CD4-positive, alpha-beta T cell treated with Interleukin-6 for 4 hours (primary cell): ENCODE results near the gene COMMD10.
"Not testable (repeated sequence)": the region's sequence is repeated elsewhere in the genome, so short reads cannot be mapped to it uniquely, and the experiment has no call there.

Source experiments
- DNase-seq: peaks from one replicate; pipeline ENCODE4 v3.0.0-alpha.2; 2020; ENCODE audit warnings: mixed read lengths

Gene COMMD10

DNA sequence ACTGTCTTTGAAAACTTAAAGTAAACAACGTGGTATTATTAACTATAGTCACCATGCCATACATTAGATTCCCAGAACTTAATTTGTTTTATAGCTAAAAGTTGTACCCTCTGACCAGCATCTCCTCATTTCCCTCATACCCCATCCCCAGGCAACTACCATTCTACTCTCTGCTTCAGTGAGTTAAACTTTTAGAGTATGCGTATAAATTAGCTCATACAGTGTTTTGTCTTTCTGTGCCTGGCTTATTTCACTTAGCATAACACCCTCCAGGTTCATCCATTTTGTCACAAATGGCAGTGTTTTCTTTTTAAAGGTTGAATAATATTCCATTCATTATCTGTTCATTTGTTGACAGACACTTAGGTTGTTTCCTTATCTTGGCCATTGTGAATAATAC is 14.2 kb downstream of the COMMD10 start:
- no peak for DNase-seq

DNA sequence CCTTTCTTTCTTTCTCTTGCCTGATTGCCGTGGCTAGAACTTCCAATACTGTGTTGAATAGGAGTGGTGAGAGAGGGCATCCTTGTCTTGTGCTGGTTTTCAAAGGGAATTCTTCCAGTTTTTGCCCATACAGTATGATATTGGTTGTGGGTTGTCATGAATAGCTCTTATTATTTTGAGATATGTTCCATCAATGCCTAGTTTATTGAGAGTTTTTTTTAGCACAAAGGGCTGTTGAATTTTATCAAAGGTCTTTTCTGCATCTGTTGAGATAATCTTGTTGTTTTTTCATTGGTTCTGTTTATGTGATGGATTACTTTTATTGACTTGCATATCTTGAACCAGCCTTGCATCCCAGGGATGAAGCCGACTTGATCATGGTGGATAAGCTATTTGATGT is 20.1 kb downstream of the COMMD10 start:
- not testable (repeated sequence) for DNase-seq

DNA sequence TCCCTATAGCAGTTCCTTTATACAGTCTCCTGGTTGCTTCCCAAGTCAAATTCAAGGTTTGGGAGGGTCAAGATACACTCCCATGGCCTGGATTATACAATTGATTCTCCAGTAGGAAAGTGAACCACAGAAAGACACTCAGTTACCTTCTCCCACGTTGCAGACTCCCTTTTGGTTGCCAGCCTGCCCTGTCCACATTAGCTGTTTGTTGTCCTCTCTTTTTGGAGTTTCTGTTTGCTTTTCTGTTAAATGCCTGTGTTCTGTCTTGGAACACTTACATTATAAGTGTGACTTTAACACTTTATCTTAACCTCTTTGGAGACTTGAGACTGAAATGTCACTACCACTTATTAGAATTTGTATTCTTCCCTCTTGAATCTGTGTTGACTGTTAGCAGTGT is 30.3 kb downstream of the COMMD10 start:
- no peak for DNase-seq

DNA sequence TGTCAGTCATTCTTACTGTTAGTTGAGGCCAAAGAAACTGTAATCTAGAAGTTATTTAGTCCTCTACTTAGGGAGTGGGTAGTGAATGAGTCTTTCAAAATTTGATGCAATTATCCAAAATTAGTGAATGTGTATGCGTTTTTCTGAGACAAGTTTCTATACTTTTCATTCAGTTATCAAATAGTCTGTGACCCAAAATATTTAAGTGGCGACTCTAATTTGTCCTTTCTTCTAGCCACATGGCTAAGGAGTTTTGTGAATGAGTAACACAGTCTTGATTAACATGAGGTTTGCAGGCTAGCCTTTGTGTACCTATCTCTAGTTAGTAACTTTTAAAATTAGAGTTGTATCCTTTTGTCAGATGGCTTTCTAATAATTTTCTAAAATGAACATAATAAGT is 45.6 kb downstream of the COMMD10 start:
- no peak for DNase-seq

DNA sequence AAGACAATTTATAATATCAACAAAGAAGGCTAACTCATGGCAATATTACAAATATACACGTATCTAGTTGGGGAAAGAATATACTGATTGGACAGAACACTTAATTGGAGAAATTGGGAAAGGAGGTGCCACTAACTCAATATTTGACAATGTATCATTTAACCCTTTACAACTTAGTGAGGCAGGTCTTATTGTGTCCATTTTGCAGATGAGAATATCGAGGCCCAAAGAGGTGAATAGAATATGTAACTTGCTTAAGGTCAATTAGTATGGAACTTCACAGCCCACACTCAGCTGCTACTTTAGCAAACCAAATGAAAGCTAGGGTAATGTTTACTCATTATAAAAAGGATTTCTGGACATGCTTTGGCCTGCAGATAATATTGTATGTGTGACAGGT is 46.2 kb downstream of the COMMD10 start:
- no peak for DNase-seq

DNA sequence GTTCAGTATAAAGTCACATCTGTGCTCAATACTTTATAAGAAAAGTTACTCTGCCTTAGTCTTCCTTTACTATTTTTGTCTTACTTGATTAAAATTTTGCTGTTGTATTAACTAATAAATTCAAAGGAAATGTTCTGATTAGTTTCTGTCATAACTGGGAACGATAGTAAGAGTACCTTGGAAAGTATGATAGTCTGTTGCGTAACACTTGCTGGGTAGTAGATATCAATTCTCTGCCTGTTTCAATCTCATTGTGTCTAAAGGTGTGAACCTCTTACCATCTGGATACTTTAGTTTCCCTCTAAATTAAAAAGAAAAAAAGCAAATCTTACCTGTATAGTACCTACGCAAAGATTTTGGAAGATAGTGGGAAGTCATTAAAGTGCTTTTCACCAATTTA is 48.5 kb downstream of the COMMD10 start:
- no peak for DNase-seq

DNA sequence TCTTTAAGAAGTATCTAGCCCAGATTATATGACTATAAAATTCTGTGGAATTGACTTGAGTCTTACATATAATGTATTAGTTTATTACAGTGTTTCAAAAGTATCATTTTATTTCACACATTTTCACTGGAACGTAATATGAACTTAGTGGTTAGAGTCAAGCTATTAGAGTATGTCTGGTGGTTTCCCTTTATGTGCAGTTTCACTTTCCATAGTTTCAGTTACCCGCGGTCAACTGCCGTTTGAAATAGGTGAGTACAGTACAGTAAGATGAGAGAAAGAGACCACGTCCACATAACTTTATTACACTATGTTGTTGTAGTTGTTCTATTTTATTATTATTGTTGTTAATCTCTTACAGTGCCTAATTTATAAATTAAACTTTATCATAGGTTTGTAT is 50.5 kb downstream of the COMMD10 start:
- peak; percentile 28 for DNase-seq

DNA sequence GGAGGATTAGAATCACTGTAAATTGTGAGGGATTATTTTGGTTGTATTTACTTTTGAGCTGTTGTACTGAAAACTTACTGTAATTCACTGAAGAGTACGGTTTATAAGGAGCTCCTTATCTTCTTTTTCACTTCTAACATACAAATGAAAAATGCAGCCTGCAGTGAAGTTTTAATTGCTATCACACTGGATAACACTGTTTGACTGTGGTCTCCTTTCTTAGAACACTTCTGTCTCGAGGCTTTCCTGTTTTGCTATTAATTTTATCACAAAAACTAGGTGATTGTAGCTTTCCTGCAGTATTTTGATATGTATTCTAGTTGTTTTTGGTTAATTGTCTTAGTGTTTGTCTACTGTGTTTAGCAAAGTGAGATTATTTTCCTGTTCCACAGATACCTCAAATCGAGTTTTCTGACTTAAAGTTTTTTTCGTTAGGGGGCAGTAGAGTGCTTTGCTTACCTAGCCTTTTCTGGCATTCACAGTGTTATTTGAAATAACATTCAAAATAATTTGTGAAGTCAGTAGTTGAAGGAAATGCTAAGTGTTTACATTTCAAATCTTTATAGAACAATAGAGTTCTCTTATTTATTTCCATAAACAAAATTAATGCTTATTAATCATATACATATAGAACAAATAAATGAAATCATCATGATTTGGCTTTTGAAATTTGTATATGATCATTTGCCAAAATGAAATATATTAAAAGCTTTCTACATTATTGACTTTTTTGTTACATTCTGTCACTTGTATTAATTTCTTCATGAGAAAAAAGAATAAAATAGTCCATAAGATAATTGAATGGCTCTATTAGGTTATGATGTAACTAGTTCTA is 52.9 kb downstream of the COMMD10 start:
- no peak for DNase-seq

DNA sequence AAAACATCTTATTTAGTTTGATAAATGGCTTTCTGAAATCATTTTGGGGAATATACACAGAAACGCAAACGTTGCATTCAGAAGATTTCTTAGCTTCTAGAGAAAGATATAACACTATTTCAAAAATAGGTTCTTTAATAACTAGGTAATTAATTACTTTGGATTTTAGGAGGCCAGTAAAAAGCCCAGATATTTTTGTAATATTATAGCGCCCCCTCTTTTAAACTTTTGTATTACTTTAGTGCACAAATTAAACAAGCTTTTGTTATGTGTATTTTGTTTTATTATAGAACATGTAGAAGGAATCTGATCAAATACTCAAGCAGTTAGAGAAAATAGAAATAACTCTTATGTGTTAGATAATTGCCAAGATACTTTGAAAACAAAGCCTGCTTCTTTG is 57.7 kb downstream of the COMMD10 start:
- DNase-seq: no peak

DNA sequence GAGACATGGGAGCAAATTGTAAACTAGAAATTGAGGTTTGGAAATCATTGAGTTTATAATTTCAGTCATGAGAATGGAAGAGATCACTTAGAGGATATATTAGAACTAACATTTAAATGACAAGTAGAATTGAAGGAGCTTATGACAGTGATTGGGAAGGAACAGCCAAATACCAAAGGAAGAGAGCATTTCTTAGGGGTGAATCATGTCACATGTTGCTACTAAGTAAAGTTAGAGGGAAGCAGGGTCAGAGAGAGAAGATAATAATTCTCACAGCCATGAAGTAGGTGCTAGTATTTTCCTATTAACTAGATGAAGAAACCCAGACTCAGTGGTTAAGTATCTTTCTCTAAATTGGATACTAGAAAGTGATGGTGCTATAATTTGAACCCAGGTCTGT is 59.3 kb downstream of the COMMD10 start:
- DNase-seq: no peak

DNA sequence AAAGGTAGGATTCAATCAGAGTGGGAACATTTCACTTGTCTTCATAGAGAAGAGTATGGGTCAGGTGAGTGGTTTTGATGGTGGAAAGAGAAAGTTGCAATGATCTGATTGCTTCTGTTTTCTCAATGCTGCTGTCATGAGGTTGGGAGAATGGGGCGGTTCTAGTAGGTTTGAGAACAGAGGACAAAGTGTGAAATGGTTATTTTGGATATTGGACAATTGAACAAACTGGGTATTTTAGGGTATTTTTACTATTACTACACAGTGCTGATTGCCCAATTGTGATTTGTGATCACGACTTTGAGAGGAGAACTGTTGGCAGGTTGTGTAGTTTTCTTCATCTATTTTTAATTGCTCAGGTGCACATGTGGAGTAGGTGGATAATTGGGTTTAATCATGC is 60.2 kb downstream of the COMMD10 start:
- no peak for DNase-seq

DNA sequence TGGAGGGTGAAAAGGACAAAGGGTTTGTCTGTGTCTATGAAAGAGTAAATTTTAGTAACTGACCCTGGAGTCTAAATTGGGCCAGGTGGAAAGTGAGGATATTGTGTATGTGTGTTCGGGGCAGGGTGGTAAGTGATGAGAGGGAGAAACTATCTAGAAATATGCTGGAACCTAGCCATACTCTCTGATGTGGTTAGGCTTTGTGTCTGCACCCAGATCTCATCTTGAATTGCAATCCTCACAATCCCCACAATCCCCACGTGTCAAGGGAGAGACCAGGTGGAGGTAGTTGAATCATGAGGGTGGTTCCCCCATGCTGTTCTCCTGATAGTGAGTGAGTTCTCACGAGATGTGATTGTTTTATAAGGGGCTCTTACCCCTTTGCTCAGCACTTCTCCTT is 60.6 kb downstream of the COMMD10 start:
- DNase-seq: peak; percentile 1

DNA sequence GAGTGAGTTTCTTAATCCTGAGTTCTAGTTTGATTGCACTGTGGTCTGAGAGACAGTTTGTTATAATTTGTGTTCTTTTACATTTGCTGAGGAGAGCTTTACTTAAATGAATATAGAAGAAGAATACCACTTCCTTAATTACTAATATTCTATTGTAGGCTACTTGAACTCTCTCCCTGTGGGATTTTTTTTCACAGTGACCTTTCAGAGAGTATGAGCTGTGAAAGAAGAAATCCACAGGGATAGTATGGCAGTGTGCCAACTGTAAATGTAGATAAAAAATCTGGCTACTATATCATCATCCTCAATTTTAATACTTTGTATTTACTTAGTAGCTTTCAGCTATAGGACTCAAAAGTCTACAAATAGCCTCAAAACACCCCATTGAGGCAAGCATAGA is 67.3 kb downstream of the COMMD10 start:
- DNase-seq: no peak

DNA sequence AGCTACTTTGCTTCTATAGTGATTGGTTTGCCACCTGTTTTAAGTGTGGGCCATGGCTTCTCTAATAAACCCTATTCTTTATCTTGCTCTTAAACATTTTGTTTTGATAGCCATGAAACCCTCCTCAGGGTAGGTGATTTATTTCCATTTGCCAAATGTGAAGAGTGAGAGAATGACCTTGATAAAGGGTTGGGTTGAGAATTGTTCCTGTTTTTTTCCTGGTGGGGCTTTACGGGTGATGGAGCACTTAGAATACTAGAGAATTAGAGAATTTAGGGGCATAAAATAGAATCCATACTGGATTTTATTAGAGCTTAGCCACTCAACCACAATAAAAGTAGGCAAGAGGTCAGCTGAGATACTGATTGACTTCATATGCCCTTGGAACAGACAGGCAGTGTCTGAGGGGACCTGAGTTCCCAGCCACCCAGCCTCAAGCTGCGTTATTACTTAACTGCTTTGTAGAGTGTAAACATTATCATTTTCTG is 68.9 kb downstream of the COMMD10 start:
- DNase-seq: no peak

DNA sequence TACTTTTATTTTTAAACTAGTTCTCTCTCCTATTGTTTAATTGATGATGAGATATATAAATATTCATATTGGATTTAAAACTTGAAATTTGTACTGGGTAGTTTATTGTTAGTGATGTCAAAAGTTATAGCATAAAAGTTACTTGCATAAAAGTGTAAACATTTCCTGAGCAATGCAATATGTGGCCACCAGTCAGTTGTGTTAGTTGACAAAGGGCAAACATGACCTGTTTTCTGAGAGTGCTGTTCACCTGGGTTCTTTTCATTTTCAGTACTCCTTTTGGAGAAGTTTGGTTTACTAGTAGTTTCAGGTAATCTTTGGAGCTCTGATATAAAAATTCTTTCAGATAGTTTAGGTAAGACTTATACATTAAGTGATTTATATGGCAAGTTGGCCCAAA is 69.4 kb downstream of the COMMD10 start:
- DNase-seq: no peak

DNA sequence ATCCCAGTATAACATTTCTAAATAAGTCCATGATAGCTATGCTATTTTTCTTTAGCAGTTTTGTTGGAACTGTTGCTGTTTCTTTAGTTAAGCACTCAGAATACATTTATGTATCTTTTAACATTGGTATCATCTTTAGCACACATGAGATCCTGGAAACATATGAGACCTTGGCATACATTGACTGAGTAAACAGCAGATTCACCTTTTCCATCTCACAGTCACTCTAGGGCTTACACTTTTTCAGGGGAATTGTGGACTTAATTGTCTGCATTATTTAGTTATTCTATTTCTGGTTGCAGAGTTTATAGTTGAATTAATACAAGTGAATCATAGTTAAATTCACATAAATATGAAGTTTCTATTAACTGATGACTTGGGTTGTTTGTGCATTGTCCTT is 70.1 kb downstream of the COMMD10 start:
- no peak for DNase-seq

DNA sequence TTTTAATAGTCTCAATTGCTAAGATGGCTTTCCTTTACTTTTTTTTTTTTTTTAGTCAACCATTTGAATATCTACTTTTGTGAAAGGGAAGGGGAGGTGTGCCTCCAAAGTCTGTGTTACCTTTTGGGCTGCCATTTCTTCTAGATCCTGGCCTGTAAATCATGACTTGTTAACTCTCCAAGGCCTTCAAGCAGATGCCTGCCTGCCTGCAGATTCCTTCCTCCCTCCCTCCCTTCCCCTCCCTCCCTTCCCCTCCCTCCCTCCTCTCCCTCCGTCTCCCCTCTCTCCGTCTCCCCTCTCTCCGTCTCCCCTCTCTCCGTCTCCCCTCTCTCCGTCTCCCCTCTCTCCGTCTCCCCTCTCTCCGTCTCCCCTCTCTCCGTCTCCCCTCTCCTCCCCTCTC is 73.1 kb downstream of the COMMD10 start:
- DNase-seq: no peak

DNA sequence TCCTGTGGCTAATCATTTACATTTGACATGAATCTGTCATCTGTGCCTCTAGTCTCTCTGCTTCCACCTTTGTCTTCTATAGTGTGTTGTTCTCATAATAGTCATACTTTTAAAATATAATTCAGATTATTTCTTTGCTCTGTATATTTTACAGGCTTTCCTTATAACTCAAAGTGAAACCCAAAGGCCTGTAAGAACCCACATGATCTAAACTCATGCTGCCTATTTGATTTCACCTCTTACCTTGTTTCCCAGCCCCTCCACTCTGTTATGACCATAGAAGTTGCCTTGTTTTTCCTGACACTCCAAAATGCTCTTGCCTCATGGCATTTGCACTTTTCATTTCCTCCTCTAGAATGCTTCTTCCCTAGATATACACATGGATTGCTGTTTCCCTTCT is 74.2 kb downstream of the COMMD10 start:
- DNase-seq: no peak

DNA sequence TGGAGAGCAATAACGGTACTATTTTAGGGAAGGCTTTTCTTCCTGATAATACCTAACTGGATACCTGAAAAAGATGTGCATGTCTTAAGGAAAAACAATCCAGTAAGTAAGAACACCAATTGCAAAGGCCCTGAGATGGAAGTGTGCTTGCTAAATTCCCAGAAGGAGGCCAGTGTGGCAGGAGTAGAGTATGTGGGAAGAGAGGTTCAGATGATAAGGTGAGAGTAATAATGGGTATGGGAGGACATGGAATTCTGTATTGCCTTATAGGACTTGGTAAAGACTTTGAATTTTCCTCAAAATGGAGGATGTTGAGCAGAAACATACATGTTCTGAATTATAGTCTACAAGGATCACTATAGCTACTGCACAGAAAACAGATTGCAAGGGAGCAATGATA is 89.3 kb downstream of the COMMD10 start:
- DNase-seq: no peak

DNA sequence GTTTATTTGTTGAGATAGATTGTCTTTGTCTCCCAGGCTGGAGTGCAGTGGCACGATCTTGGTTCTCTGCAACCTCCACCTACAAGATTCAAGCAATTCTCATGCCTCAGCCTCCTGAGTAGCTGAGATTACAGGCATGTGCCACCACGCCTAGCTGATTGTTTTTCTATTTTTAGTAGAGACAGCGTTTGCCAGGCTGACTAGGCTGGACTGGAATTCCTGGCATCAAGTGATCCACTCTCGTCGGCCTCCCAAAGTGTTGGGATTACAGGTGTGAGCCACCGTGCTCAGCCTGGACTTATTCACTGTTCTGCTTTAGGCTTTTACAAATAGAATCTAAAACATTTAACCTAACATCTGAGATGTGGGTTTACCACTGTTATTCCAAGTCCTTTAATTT is 91.3 kb downstream of the COMMD10 start:
- no peak for DNase-seq

DNA sequence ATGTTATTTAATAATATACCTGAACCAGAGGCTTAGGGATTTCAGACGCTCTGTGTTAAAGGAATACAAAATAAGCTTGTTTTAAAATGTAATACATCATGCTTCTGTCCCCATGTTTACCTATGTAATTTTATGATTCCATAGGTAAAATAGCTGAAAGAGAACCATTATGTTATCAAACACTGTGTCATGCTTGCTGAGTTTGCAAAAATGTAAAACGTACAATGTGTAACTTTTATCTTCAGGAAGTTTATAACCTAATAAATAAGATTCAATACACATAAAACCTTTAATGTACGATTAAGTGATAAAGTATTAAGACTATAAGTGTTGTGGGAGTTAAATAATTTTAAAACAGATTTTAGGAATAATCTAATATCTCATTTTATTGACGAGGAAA is 94.1 kb downstream of the COMMD10 start:
- no peak for DNase-seq

DNA sequence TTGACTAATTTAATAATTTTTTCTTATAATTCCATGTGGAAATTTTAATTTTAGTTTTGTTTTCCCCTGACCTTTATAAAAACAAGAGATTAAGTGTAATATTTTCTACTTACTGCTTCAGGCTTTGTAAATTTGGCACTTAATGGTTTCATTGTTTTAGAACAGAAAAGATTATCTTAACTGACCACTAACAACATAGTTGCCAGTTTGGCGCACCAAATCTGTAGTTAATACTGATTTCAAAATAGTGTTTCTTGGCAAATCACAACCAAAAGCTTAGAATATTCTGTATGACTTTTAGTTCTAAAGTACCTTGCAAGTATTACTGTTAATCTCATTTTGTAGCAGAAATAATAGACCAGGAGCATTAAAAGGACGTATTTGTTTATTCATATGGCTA is 124.3 kb downstream of the COMMD10 start:
- no peak for DNase-seq

DNA sequence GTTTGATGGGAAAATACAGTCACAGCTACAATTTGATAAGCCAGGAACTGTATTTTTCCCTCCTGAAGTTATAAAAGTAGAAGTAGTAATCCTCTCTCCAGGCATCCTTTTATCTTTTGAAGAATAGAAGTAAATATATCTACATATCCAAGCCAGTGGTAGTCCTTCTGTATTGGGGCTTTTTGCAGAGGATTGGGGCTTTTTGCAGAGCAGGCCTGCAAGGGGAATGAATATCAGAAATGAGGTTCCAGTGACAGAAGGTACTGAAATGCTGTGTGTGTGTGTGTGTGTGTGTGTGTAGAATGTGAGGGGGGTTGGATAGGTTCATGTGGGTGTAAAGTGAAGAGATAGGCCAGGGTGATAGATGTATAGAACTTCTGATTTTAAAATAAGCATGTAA is 127.4 kb downstream of the COMMD10 start:
- DNase-seq: no peak

DNA sequence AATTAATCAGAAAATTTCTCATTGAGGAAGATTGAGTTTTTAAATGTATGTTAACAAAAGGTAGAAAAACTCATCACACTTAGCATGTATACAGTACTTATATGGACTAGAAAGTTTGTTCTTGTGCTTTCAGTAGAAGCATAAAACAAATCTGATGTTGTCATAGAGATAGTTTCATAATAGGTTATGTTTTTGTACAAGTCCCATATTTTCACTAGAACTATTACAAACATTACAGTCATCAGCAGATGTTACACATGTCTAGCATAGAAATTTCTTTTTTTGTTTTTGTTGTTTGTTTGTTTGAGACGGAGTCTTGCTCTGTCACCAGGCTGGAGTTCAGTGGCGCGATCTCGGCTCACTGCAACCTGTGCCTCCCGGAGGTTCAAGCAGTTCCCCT is 131.4 kb downstream of the COMMD10 start:
- no peak for DNase-seq

DNA sequence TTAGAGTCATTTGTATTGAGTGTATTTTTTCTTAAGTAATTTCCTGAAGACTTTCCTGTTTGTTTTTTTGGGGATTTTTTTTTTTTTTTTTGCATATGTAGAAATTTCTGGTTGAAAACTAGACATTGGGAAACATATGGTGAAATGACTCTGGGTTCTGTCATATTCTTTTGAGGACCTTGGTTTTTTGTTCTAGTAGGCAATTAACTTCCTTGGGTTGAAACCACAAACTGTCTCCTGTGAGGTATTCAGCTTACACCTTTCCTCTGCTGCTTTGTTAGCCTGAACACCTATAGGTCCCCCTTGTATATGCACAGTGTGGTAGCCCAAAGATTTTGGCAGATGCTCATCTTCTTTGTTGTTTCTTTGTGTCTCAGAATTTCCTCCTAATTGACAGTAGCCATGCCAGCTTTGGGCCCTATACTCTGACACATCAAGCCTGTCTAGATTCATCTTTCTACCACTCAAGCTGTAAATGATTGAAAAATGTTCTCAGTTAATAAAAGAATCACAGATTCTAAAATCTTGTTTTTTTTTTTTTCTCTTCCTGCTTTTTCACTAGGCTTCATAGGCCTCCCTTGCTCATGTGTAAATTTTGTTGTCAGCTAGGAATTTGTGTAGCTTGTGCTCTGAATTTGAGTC is 140.6 kb downstream of the COMMD10 start:
- no peak for DNase-seq
